ENCODE results near the gene MUC5B.

MUC5B gene

DNA sequence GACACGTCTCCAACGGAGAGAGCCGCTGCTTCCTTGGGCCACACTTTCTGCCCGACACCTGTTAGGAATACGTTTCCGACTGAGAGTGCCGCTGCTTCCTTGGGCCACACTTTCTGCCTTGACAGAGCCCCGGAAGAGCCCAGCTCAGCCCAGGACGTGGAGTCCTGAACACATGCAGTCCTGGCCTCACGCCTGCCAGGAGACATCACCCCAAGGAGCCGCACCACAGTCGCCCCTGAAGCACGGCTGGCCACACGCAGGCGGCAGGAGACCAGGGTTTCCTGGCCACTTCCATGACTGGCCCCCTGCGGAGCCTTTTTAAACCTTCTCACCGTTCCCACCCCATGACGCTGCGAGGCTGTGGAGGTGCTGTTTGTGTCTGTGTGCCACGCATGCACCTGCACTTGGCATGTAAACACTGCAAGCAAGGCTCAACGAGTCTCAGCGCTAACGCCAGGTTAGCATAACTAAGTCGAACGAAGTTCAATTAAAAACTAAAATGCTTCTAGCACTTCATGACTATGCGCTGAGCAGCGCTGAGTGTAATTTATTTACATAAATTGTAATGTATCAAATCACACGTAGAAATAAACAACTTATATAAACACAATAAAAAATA lies 77.8 kb downstream of the MUC5B start:
- no peaks in the 10 kb centered on the region for H3K27me3 ChIP-seq (replicated peaks; ENCODE audit: control insufficient read depth, insufficient read depth, low read length)
- H3K36me3 ChIP-seq (ENCODE audit: control insufficient read depth, insufficient read depth, low read length) = peaks cover 10% of the 10 kb centered on the region
- TF ChIP-seq, protein P1, sequence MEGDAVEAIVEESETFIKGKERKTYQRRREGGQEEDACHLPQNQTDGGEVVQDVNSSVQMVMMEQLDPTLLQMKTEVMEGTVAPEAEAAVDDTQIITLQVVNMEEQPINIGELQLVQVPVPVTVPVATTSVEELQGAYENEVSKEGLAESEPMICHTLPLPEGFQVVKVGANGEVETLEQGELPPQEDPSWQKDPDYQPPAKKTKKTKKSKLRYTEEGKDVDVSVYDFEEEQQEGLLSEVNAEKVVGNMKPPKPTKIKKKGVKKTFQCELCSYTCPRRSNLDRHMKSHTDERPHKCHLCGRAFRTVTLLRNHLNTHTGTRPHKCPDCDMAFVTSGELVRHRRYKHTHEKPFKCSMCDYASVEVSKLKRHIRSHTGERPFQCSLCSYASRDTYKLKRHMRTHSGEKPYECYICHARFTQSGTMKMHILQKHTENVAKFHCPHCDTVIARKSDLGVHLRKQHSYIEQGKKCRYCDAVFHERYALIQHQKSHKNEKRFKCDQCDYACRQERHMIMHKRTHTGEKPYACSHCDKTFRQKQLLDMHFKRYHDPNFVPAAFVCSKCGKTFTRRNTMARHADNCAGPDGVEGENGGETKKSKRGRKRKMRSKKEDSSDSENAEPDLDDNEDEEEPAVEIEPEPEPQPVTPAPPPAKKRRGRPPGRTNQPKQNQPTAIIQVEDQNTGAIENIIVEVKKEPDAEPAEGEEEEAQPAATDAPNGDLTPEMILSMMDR (IDR thresholded peaks at IDR 0.05; ENCODE audit: insufficient read depth, low read length, poor library complexity, severe bottlenecking) = no peak
- no peak overlapping the region for H3K4me3 ChIP-seq (replicated peaks; ENCODE audit: low read depth, low read length)
- DNase-seq (ENCODE audit: extremely low read depth, insufficient read length) = no peak

DNA sequence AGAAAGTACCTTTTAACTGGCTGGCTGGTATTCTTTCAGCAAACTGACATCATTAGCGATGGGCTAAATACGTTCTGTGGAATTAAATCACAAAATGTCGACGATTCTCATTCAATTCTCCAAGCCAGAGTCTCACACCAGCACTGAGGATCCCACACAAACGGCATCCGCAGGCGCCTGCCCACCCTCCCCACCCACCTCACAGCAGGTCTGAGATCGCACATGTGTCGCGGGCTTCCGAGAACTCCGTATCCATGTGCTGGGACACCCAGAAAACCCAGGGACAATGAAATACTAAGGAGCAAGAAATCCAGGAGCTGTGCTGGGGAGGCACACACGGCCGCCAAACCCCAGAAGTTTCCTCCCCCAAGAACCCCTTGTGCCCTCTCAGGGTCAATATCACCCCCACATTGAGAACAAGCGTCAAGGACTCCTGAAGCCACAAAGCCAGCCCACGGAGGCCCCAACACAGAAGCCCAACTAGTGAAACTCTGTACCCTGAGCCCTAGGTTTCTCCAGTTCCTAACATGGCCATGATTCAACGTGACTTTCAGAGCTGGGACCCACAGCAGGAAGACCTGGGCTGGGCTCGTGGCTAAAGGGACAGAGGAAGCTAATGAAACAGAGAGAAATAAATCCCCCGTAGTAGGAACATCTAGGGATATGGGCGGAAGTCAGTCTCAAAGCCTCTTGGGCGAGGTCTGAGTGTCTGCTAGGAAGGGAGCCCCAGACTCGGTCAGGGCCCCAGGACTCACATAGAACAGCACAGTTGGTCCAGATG lies 78.5 kb downstream of the MUC5B start:
- H3K36me3 ChIP-seq (ENCODE audit: control insufficient read depth, insufficient read depth, low read length) = peaks cover 10% of the 10 kb centered on the region

DNA sequence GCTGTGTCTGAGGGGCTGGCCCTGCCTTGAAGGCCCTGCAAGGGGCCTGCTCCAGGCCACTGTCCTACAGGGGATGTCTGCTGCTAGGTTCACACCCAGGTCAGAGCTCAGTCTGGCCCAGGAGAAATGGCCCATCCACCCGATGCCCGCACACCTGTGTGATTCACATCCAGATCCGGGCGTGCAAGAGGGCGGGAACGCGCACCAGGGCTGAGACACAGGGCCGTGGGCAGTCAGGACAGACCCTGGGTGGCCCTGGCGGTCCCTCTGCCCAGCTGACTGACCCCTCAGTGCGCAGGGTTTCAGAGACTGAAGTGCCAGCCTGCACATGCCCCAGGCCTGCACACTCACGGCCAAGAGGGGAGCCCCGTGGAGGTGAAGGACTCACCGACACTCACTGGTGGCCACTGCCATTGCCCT lies 79.2 kb downstream of the MUC5B start:
- no peak overlapping the region for H3K4me3 ChIP-seq (replicated peaks; ENCODE audit: low read depth, low read length)

More for the DNA sequence above, 78.5 kb downstream of the MUC5B start:
- DNase-seq (ENCODE audit: extremely low read depth, insufficient read length) = no peak
- Histone ChIP-seq H3K4me3 (replicated peaks; ENCODE audit: low read depth, low read length) (no peak overlapping the region), H3K27me3 (replicated peaks; ENCODE audit: control insufficient read depth, insufficient read depth, low read length) (no peaks in the 10 kb centered on the region)
- TF ChIP-seq, protein P1 (IDR thresholded peaks at IDR 0.05; ENCODE audit: insufficient read depth, low read length, poor library complexity, severe bottlenecking) = no peak

DNA sequence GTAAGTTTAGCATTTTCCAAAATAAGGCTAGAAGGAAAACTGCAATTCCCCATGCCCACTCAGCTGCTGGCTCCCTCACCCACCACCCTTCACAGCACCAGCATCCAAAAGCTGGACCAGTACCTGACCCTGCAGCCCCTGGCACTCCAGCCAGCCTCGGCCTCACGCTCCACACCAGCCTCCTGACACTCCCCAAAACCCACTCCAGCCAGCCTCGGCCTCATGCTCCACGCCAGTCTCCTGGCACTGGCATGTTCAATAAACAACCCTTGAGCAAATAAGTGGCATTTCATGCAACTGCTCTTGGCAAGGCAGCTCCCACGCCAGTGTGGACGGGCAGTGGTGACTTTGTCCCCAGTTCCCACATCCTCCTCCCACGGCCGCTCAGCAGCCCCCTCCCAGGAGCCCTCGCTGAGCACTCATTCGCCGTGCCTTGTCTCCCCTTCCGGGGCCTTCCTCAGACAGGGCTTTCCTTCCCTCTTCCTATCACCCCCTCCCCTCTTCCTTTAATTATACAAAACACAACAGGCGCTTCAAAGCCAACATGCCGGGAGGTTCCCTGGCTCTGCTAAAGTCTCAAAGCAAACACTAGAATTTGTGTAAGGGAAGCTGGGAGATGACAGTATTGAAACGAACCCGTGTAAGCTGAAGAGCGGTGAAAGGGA lies 79.7 kb downstream of the MUC5B start:
- Histone ChIP-seq H3K4me3 (replicated peaks; ENCODE audit: low read depth, low read length) (no peak overlapping the region), H3K27me3 (replicated peaks; ENCODE audit: control insufficient read depth, insufficient read depth, low read length) (no peaks in the 10 kb centered on the region), H3K36me3 (ENCODE audit: control insufficient read depth, insufficient read depth, low read length) (peaks cover 10% of the 10 kb centered on the region)
- DNase-seq (ENCODE audit: extremely low read depth, insufficient read length) = no peak
- TF ChIP-seq, protein P1 (IDR thresholded peaks at IDR 0.05; ENCODE audit: insufficient read depth, low read length, poor library complexity, severe bottlenecking) = no peak

More for the DNA sequence above, 79.2 kb downstream of the MUC5B start:
- no peaks in the 10 kb centered on the region for H3K27me3 ChIP-seq (replicated peaks; ENCODE audit: control insufficient read depth, insufficient read depth, low read length)
- TF ChIP-seq, protein P1 (IDR thresholded peaks at IDR 0.05; ENCODE audit: insufficient read depth, low read length, poor library complexity, severe bottlenecking) = no peak
- DNase-seq (ENCODE audit: extremely low read depth, insufficient read length) = no peak
- peaks cover 10% of the 10 kb centered on the region for H3K36me3 ChIP-seq (ENCODE audit: control insufficient read depth, insufficient read depth, low read length)

DNA sequence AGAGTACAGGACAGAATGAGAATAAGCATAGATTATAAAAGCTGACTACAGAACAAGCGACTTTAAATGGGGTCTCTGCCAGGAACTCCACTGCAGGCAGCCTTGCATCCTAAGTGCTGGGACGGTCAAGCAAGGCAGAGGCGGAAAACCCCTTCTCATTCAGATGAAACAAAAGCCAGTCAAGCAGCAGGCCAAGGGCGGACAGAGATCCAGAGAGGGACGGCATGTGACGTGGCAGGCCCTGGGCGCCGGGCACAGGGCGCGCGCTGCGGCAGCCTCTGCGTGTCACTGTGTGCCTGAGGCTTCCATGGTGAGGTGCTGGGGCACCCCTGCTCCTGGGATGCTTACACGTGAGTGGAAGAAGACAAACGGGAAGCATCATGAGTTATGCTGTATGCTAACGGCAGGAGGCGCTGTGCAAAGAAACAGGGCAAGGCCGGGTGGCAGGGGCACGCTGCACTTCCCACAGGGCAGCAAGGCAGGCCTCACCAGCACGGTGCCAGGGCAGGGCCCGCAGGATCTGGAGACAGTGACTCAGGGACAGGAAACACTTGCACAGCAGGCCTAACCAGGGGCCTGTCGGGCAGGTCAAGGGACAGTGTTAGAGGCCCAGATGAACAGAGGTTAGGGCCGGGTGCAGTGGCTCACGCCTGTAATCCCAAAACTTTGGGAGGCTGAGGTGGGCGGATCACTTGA lies 80.4 kb downstream of the MUC5B start:
- Histone ChIP-seq H3K4me3 (replicated peaks; ENCODE audit: low read depth, low read length) (no peak overlapping the region), H3K36me3 (ENCODE audit: control insufficient read depth, insufficient read depth, low read length) (peaks cover 9% of the 10 kb centered on the region), H3K27me3 (replicated peaks; ENCODE audit: control insufficient read depth, insufficient read depth, low read length) (no peaks in the 10 kb centered on the region)
- TF ChIP-seq, protein P1 (IDR thresholded peaks at IDR 0.05; ENCODE audit: insufficient read depth, low read length, poor library complexity, severe bottlenecking) = no peak
- no peak for DNase-seq (ENCODE audit: extremely low read depth, insufficient read length)

Data from GM06990 (cell line).